Measurements from ENCODE around the gene ISX.
"Not testable (repeated sequence)": the region's sequence is repeated elsewhere in the genome, so short reads cannot be mapped to it uniquely, and the experiment has no call there.

Gene ISX

GRCh38 chr22:35065796-35066218 lies at the start of gene ISX:
ISX (plus strand) TSS chr22:35066158; CDS start chr22:35067088, 930 bp downstream.
- DNase-seq, result no peak

DNA sequence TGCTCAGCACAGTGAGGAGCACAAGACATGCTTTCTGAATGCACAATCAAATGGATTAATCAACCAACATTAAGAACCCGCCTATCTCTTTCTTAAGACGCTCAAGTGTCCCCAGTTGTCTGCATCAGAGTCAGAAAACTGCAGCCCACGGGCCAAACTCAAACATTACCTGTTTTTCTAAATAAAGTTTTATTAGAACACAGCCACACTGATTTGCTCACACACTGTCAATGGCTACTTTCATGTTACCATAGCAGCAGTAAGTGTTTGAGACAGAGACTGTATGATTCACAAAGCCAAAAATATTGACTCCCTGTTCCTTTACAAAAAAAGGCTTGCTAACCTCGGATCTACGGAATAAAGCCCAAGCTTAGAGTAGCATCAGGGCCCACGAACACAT lies 49.0 kb upstream of the ISX start:
- no peak for DNase-seq

- DNase-seq, result no peak
These were observed 47.0 kb upstream of the ISX start for GRCh38 chr22:35018995-35019394.

- no peak for DNase-seq
These were observed 45.4 kb upstream of the ISX start for GRCh38 chr22:35020517-35020916.

- no peak for DNase-seq
These were observed 44.8 kb upstream of the ISX start for GRCh38 chr22:35021161-35021560.

DNA sequence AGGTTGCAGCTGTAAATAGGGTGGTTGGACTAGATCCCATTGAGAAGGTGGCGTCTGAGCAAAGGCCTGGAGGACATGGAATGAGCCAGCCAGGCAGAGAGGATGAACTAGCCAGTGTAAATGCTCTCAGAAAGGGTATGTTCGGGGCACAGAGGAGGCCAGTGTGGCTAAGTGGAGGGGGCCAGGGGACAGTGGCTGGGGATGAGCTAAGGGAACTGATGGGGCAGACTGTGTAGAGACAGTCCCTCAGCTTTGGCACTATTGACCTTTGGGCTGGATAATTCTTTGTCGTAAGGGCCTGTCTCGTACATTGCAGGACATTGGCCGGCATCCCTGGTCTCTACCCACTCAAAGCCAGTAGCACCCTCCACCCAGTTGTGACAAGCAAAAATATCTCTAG lies 43.7 kb upstream of the ISX start:
- DNase-seq, result no peak

DNA sequence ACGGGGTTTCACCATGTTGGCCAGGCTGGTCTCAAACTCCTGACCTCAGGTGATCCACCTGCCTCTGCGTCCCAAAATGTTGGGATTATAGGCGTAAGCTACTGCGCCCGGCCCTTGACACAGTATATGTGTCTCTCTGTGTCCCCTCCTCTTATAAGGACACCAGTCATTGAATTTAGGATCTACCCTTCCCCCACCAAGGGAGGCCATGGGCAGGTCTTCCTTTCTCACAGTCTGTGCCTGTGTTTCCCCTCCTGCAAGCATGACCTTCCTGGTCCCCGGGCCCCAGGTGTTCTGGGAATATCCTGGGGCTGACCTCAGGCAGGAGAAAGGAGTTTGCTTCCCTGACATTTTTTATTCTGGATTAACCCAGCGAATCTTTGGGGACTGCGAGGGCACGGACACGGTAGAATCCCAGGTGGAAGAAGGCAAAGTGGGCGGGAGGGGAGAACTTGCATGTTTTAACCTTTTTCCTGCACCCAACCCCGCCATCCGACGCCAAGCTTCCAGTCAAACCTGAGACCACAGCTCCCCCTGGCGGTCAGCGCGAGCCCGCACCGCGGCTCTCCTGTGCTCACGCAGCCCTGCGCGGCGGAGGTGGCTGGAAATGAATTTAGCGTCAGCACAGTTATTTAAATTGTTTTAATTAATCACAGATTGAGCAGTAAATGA lies 42.1 kb upstream of the ISX start:
- DNase-seq, result no peak

DNA sequence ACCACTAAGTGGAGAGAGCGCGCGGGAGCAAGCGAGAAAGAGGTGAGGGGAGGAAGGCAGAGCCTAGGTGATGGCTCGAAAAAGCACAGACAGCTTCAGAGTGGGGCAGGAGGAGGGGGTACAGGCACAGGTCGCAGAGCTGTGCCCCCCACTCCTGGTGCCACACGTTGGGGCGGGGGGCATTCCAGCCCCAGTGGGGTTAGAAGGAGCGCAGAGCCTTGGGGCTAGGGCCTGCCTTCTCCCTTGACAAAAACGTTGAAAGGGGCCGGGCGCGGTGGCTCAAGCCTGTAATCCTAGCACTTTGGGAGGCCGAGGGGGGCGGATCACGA lies 41.6 kb upstream of the ISX start:
- no peak for DNase-seq

- not testable (repeated sequence) for DNase-seq
These were observed 35.8 kb upstream of the ISX start for GRCh38 chr22:35030112-35030511.

- DNase-seq, result no peak
These were observed 33.4 kb upstream of the ISX start for GRCh38 chr22:35032571-35032970.

GRCh38 chr22:35033635-35034296 lies 32.2 kb upstream of the ISX start:
- no peak for DNase-seq

- no peak for DNase-seq
These were observed 31.0 kb upstream of the ISX start for GRCh38 chr22:35034963-35035362.

- DNase-seq, result no peak
These were observed 28.9 kb upstream of the ISX start for GRCh38 chr22:35037089-35037488.

GRCh38 chr22:35039625-35040024 lies 26.3 kb upstream of the ISX start:
- no peak for DNase-seq

DNA sequence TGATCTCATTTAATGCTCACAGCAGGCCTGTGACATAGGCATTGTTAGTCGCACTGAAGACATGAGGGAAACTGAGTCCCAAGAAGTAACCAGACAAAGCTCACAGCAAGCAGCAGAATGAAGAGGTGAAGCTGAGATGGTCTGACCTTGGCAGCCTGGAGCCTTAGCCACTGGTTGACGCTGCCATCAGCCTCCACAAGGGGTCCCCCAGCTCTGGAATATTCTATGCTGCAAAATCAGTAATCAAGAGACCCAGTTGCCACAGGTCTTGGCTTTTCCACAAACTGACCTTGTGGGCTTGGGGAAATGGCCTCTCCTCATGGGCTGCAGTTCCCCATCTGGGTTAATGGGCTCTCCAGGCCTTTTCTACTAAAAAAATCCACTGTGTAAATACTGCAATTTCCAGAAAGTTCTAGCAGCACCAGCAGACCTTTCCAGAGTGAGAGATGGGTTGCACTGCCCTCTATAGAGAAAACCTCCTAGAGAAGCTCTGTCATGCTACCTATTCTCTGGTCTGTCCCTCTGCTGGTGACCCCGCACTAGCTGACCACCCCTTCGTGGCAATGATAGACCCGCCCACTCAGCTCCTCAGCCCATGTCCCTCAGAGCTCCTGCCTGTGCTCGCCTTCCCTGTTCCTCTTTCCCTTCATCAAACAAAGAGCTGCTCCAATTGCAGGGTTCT lies 22.6 kb upstream of the ISX start:
- DNase-seq, result no peak

- no peak for DNase-seq
These were observed 22.0 kb upstream of the ISX start for GRCh38 chr22:35043934-35044319.

DNA sequence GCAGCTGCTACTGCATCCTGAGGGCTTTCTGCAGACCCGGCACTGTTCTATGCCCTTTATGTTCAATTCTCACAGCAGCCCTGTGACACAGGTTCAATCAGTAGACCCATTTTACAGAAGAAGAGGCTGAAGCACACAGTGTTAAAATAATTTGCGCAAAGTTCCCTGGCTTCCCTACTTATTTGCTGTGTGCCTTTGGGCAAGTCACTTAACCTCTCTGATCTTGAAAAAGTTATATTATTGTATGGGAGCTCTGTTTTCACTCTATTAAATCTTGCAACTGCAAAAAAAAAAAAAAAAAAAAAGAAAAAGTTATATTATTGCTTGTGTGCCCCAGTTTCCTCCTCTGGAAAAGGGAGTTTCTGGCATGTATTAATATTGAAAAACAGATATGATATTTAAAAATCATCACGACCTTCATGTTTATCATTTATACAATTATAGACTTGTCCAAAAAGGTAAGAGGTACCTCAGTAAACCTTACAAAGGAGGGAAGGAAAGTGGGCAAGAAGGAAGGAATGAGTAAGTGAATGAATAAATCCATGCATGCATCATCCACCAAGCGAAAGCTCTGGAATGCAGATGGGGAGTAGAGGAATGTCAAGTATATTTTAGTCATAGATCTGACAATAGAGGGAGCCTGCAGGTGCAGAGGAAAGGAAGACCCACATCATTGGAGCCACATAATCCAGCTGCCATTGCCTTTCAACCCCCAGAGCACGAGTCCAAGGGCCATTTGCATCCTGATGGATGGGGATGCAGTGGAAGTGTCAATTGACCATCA lies 21.2 kb upstream of the ISX start:
- no peak for DNase-seq

GRCh38 chr22:35045451-35045850 lies 20.5 kb upstream of the ISX start:
- no peak for DNase-seq

DNA sequence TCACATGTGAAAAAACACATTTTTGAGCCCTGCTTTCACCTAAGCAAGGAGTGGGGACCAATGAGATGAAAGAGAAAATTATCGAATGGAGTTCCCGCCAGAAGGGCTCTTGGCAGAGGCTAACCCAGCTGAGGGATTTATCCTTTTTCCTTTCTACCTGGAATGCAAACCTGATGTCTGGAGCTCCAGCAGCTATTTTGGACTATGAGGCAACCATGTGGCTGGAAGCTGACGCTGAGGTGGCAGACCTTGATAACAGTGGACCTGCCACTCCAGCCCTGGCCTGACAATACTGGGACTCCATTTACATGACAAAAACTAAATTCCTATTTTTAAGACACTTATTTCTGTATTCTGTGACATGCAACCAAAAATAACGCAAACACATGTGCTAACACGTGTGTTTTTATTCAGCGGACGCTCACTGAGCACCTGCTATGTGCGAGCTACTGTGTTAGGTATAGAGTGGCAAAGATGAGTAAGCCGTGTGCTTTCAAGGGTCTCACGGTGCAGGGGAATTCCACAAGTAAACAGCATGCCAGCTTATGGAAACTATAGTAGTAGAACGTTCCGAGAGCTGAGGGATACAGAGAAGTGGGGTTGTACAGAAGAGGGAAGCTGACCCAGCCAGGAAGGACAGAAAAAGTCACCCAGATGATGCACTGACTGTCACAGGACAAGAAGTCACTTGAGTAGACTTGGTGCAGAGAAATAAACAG lies 19.1 kb upstream of the ISX start:
- no peak for DNase-seq

GRCh38 chr22:35050038-35050437 lies 15.9 kb upstream of the ISX start:
- not testable (repeated sequence) for DNase-seq

DNA sequence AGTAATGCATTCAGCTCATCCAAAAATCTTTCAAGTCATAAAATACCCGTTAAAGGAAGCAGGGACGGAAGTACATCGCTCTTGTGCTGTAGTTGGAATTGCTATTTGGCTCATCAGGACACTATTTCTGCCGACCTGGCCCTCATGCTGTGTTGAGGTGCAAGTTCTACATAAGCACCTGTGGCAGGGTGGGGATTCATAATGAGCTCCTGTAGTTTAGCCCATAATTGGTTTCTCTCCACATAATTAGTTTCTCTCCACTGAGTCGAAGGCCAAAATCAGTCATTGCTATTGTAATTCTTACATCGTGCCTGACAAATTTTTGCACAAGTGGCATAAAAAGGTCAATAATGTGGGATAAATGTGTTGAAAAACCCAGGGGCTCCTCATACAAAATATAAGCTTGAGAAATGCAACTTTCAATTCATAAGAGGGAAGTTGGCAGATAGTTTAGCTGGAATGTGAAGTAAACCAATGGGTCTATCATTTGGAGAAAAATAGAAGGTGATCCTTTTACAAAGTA lies 14.9 kb upstream of the ISX start:
- no peak for DNase-seq

- no peak for DNase-seq
These were observed 14.2 kb upstream of the ISX start for GRCh38 chr22:35051791-35052190.

All from DMS 273 treated with DMSO at 0.1 percent for 48 hours (cell line).